Nephron progenitor cell (in vitro differentiated cells): Measurements from ENCODE around the gene DDX1.

Experiments
- DNase-seq: peaks from one replicate; pipeline ENCODE4 v3.0.0; 2021
- H3K27ac Mint-ChIP-seq: 2 replicates; pipeline ENCODE4 v1.8.0; 2021; ENCODE audit warnings: mild to moderate bottlenecking, moderate library complexity, mixed read lengths
- H3K27me3 Mint-ChIP-seq: 2 replicates; pipeline ENCODE4 v1.8.0; 2021; ENCODE audit warnings: mild to moderate bottlenecking, low read depth, mixed read lengths; ENCODE audit not compliant: poor library complexity
- H3K36me3 Mint-ChIP-seq: 2 replicates; pipeline ENCODE4 v1.8.0; 2021; ENCODE audit warnings: low read depth, mixed read lengths
- H3K4me1 Mint-ChIP-seq: 2 replicates; pipeline ENCODE4 v1.8.0; 2021; ENCODE audit warnings: mixed read lengths
- H3K4me3 Mint-ChIP-seq: 2 replicates; pipeline ENCODE4 v1.8.0; 2021; ENCODE audit warnings: mild to moderate bottlenecking, moderate library complexity, mixed read lengths
- H3K9me3 Mint-ChIP-seq: 2 replicates; pipeline ENCODE4 v1.8.0; 2021; ENCODE audit warnings: mild to moderate bottlenecking, moderate library complexity, mixed read lengths
- TF ChIP-seq, protein P1 (sequence below): fragments of 200-600 bp; sonication (generic); IDR thresholded peaks from 2 replicates; pipeline ENCODE4 v1.5.0; 2021; ENCODE audit warnings: antibody characterized with exemption

DDX1 gene

GRCh38 chr2:15595936-15596335 is 4.3 kb downstream of the DDX1 start:
- TF ChIP-seq, protein P1, sequence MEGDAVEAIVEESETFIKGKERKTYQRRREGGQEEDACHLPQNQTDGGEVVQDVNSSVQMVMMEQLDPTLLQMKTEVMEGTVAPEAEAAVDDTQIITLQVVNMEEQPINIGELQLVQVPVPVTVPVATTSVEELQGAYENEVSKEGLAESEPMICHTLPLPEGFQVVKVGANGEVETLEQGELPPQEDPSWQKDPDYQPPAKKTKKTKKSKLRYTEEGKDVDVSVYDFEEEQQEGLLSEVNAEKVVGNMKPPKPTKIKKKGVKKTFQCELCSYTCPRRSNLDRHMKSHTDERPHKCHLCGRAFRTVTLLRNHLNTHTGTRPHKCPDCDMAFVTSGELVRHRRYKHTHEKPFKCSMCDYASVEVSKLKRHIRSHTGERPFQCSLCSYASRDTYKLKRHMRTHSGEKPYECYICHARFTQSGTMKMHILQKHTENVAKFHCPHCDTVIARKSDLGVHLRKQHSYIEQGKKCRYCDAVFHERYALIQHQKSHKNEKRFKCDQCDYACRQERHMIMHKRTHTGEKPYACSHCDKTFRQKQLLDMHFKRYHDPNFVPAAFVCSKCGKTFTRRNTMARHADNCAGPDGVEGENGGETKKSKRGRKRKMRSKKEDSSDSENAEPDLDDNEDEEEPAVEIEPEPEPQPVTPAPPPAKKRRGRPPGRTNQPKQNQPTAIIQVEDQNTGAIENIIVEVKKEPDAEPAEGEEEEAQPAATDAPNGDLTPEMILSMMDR: no peak
- Mint-ChIP-seq H3K4me3 (no peak overlapping the region), H3K27me3 (no peaks in the 10 kb centered on the region)

GRCh38 chr2:15596350-15596749 is 4.7 kb downstream of the DDX1 start:
- H3K4me1 Mint-ChIP-seq: peaks cover 26% of the 10 kb centered on the region
- no peak for DNase-seq
- peak overlapping the region; percentile 8 for H3K27ac Mint-ChIP-seq
- H3K9me3 Mint-ChIP-seq: no peaks in the 10 kb centered on the region
- TF ChIP-seq, protein P1: no peak
- H3K27me3 Mint-ChIP-seq: no peaks in the 10 kb centered on the region
- H3K4me3 Mint-ChIP-seq: no peak overlapping the region
- peaks cover 67% of the 10 kb centered on the region for H3K36me3 Mint-ChIP-seq

More at GRCh38 chr2:15595936-15596335, 4.3 kb downstream of the DDX1 start:
- Mint-ChIP-seq H3K36me3 (peaks cover 62% of the 10 kb centered on the region), H3K9me3 (no peaks in the 10 kb centered on the region), H3K4me1 (peaks cover 30% of the 10 kb centered on the region), H3K27ac (no peak overlapping the region)
- no peak for DNase-seq

DNA sequence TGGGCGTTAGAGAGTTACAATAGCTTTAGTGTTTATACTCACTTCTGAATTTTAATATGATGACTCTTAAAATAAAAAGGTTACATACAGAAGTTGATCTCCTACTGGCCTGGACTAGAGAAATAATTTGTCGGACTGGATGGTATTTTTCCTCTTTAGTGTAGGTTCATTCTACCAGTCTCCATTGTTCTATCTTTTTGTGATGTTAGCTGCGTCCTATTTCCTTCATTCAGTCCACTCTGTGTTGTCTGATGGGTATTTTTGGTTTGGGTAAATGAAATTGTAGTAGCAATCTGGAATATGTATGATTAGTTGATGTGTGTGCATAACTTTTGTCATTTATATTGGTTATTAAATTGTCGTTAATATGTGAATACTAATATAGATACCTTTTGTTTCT is 5.3 kb downstream of the DDX1 start:
- peak overlapping the region; percentile 7 for H3K27ac Mint-ChIP-seq
- H3K36me3 Mint-ChIP-seq: peaks cover 73% of the 10 kb centered on the region

GRCh38 chr2:15599994-15600393 is 8.3 kb downstream of the DDX1 start:
- no peak for DNase-seq
- no peak overlapping the region for H3K4me3 Mint-ChIP-seq
- TF ChIP-seq, protein P1: no peak
- no peaks in the 10 kb centered on the region for H3K9me3 Mint-ChIP-seq
- peaks cover 3% of the 10 kb centered on the region for H3K27me3 Mint-ChIP-seq
- H3K27ac Mint-ChIP-seq: peak overlapping the region; percentile 73
- H3K4me1 Mint-ChIP-seq: peaks cover 8% of the 10 kb centered on the region
- peaks cover 95% of the 10 kb centered on the region for H3K36me3 Mint-ChIP-seq

More for the DNA sequence above, 5.3 kb downstream of the DDX1 start:
- no peaks in the 10 kb centered on the region for H3K9me3 Mint-ChIP-seq
- TF ChIP-seq, protein P1: no peak
- H3K27me3 Mint-ChIP-seq: no peaks in the 10 kb centered on the region
- no peak for DNase-seq
- H3K4me1 Mint-ChIP-seq: peaks cover 22% of the 10 kb centered on the region
- no peak overlapping the region for H3K4me3 Mint-ChIP-seq

GRCh38 chr2:15601681-15602080 is 10.0 kb downstream of the DDX1 start:
- Mint-ChIP-seq H3K27me3 (peaks cover 4% of the 10 kb centered on the region), H3K36me3 (peaks cover 93% of the 10 kb centered on the region), H3K9me3 (no peaks in the 10 kb centered on the region), H3K27ac (no peak overlapping the region), H3K4me3 (no peak overlapping the region), H3K4me1 (peaks cover 8% of the 10 kb centered on the region)
- DNase-seq: no peak
- TF ChIP-seq, protein P1: no peak

DNA sequence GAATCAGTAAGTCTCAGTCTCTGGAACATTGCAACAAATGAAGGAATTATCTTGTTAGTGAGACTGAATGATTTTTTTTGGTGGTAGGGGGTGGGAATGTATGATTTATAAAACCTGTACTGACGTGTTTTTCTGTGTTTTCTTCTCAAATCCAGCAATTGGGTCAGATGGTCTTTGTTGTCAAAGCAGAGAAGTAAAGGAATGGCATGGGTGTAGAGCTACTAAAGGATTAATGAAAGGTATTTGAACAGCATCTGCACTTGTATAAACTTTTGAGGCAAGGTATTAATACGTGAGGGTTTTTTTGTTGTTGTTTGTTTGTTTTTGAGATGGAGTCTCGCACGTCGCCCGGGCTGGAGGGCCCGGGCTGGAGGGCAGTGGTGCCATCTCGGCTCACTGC is 10.7 kb downstream of the DDX1 start:
- no peak for DNase-seq
- TF ChIP-seq, protein P1: no peak
- peaks cover 4% of the 10 kb centered on the region for H3K27me3 Mint-ChIP-seq
- H3K4me3 Mint-ChIP-seq: no peak overlapping the region
- H3K27ac Mint-ChIP-seq: no peak overlapping the region
- no peaks in the 10 kb centered on the region for H3K9me3 Mint-ChIP-seq
- peaks cover 8% of the 10 kb centered on the region for H3K4me1 Mint-ChIP-seq
- H3K36me3 Mint-ChIP-seq: peaks cover 92% of the 10 kb centered on the region
